ENCODE data around the gene EFNA4.

DNA sequence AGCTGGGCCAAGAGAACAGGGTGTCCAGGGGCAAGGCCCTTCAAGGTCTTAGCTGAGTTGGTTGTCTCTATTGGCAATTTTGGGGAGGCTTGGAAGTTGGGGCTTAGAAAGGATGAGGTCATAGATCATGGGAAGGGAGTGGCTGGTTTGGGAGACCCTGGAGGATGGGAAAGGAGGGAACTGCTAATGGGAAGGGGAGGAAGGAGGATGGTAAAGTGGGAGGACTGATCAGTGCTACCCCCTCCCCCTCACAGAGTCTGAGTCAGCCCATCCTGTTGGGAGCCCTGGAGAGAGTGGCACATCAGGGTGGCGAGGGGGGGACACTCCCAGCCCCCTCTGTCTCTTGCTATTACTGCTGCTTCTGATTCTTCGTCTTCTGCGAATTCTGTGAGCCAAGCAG is 5.1 kb downstream of the EFNA4 start:
- TF ChIP-seq POLR2A (IDR thresholded peaks at IDR 0.05; ENCODE audit: low read depth, low read length), result no peak
- TF ChIP-seq POLR2AphosphoS5 (IDR thresholded peaks at IDR 0.05; ENCODE audit: low read depth, low read length), result no peak
